ENCODE measurements around the gene SNED1.

GRCh38 chr2:240961910-240962299 lies 36.5 kb upstream of the SNED1 start:
- TF ChIP-seq SMAD3 (CRISPR knock-in tag; conservative IDR thresholded peaks at IDR 0.05) (no peak), CTCF (IDR thresholded peaks at IDR 0.05 in 2 of 3, conservative IDR thresholded peaks at IDR 0.05 in 1 of 3; ENCODE audit: insufficient read depth in 2 of 3, low read depth in 1 of 3, low read length in 3 of 3) (no peak), RAD51 (IDR thresholded peaks at IDR 0.05; ENCODE audit: borderline replicate concordance, low read depth) (no peak), FOXP1 (CRISPR knock-in tag; IDR thresholded peaks at IDR 0.05) (no peak), POLR2AphosphoS5 (IDR thresholded peaks at IDR 0.05; ENCODE audit: control insufficient read depth, insufficient read depth, low read depth, low read length) (no peak), ZNF23 (CRISPR knock-in tag; IDR thresholded peaks at IDR 0.05) (no peak), FOXK2 (conservative IDR thresholded peaks at IDR 0.05 in 1 of 2, IDR thresholded peaks at IDR 0.05 in 1 of 2; ENCODE audit: low read depth in 2 of 2) (no peak)
